Measurements from ENCODE around the gene SPAG5.

Gene SPAG5

GRCh38 chr17:28533091-28533807, 65.6 kb downstream of the SPAG5 start:
- H3K27ac ChIP-seq (ENCODE audit: insufficient read depth, low read length, poor library complexity, severe bottlenecking) = no peak overlapping the region
- DNase-seq = no peak
- H3K36me3 ChIP-seq (ENCODE audit: control insufficient read depth, insufficient read depth, low read length) = no peaks in the 10 kb centered on the region
- no peaks in the 10 kb centered on the region for H3K27me3 ChIP-seq (replicated peaks; ENCODE audit: control insufficient read depth, insufficient read depth, low read length, poor library complexity, severe bottlenecking)
- no peaks in the 10 kb centered on the region for H3K9me3 ChIP-seq (ENCODE audit: control insufficient read depth, low read length)
- H3K4me1 ChIP-seq (ENCODE audit: control insufficient read depth, insufficient read depth, low read length, poor library complexity, severe bottlenecking) = no peaks in the 10 kb centered on the region
- no peak overlapping the region for H3K4me3 ChIP-seq (ENCODE audit: insufficient read depth, low read depth, low read length, poor library complexity, severe bottlenecking)

GRCh38 chr17:28532050-28532960, 66.5 kb downstream of the SPAG5 start:
- H3K27me3 ChIP-seq (replicated peaks; ENCODE audit: control insufficient read depth, insufficient read depth, low read length, poor library complexity, severe bottlenecking) = no peaks in the 10 kb centered on the region
- H3K4me3 ChIP-seq (ENCODE audit: insufficient read depth, low read depth, low read length, poor library complexity, severe bottlenecking) = no peak overlapping the region
- no peaks in the 10 kb centered on the region for H3K36me3 ChIP-seq (ENCODE audit: control insufficient read depth, insufficient read depth, low read length)
- no peaks in the 10 kb centered on the region for H3K4me1 ChIP-seq (ENCODE audit: control insufficient read depth, insufficient read depth, low read length, poor library complexity, severe bottlenecking)
- no peak for DNase-seq
- no peak overlapping the region for H3K27ac ChIP-seq (ENCODE audit: insufficient read depth, low read length, poor library complexity, severe bottlenecking)
- no peaks in the 10 kb centered on the region for H3K9me3 ChIP-seq (ENCODE audit: control insufficient read depth, low read length)

GRCh38 chr17:28530926-28531325, 67.9 kb downstream of the SPAG5 start:
- no peaks in the 10 kb centered on the region for H3K36me3 ChIP-seq (ENCODE audit: control insufficient read depth, insufficient read depth, low read length)
- no peaks in the 10 kb centered on the region for H3K4me1 ChIP-seq (ENCODE audit: control insufficient read depth, insufficient read depth, low read length, poor library complexity, severe bottlenecking)
- no peak overlapping the region for H3K4me3 ChIP-seq (ENCODE audit: insufficient read depth, low read depth, low read length, poor library complexity, severe bottlenecking)
- H3K27ac ChIP-seq (ENCODE audit: insufficient read depth, low read length, poor library complexity, severe bottlenecking) = no peak overlapping the region
- no peaks in the 10 kb centered on the region for H3K9me3 ChIP-seq (ENCODE audit: control insufficient read depth, low read length)
- no peaks in the 10 kb centered on the region for H3K27me3 ChIP-seq (replicated peaks; ENCODE audit: control insufficient read depth, insufficient read depth, low read length, poor library complexity, severe bottlenecking)
- DNase-seq = no peak

- Histone ChIP-seq H3K36me3 (ENCODE audit: control insufficient read depth, insufficient read depth, low read length) (no peaks in the 10 kb centered on the region), H3K27ac (ENCODE audit: insufficient read depth, low read length, poor library complexity, severe bottlenecking) (no peak overlapping the region), H3K4me1 (ENCODE audit: control insufficient read depth, insufficient read depth, low read length, poor library complexity, severe bottlenecking) (no peaks in the 10 kb centered on the region), H3K4me3 (ENCODE audit: insufficient read depth, low read depth, low read length, poor library complexity, severe bottlenecking) (no peak overlapping the region), H3K27me3 (replicated peaks; ENCODE audit: control insufficient read depth, insufficient read depth, low read length, poor library complexity, severe bottlenecking) (no peaks in the 10 kb centered on the region), H3K9me3 (ENCODE audit: control insufficient read depth, low read length) (no peaks in the 10 kb centered on the region)
- DNase-seq = no peak
Measured at GRCh38 chr17:28530250-28530649, 68.6 kb downstream of the SPAG5 start.

GRCh38 chr17:28529013-28529400, 69.8 kb downstream of the SPAG5 start:
- Histone ChIP-seq H3K36me3 (ENCODE audit: control insufficient read depth, insufficient read depth, low read length) (no peaks in the 10 kb centered on the region), H3K9me3 (ENCODE audit: control insufficient read depth, low read length) (no peaks in the 10 kb centered on the region), H3K27ac (ENCODE audit: insufficient read depth, low read length, poor library complexity, severe bottlenecking) (no peak overlapping the region), H3K4me3 (ENCODE audit: insufficient read depth, low read depth, low read length, poor library complexity, severe bottlenecking) (no peak overlapping the region), H3K4me1 (ENCODE audit: control insufficient read depth, insufficient read depth, low read length, poor library complexity, severe bottlenecking) (no peaks in the 10 kb centered on the region), H3K27me3 (replicated peaks; ENCODE audit: control insufficient read depth, insufficient read depth, low read length, poor library complexity, severe bottlenecking) (no peaks in the 10 kb centered on the region)
- no peak for DNase-seq

- Histone ChIP-seq H3K4me3 (ENCODE audit: insufficient read depth, low read depth, low read length, poor library complexity, severe bottlenecking) (no peak overlapping the region), H3K27ac (ENCODE audit: insufficient read depth, low read length, poor library complexity, severe bottlenecking) (no peak overlapping the region)
- DNase-seq = no peak
Measured at GRCh38 chr17:28528327-28529012, 70.4 kb downstream of the SPAG5 start.

GRCh38 chr17:28527859-28528258, 71.0 kb downstream of the SPAG5 start:
- Histone ChIP-seq H3K9me3 (ENCODE audit: control insufficient read depth, low read length) (no peaks in the 10 kb centered on the region), H3K27ac (ENCODE audit: insufficient read depth, low read length, poor library complexity, severe bottlenecking) (no peak overlapping the region), H3K4me1 (ENCODE audit: control insufficient read depth, insufficient read depth, low read length, poor library complexity, severe bottlenecking) (no peaks in the 10 kb centered on the region), H3K4me3 (ENCODE audit: insufficient read depth, low read depth, low read length, poor library complexity, severe bottlenecking) (no peak overlapping the region), H3K36me3 (ENCODE audit: control insufficient read depth, insufficient read depth, low read length) (no peaks in the 10 kb centered on the region), H3K27me3 (replicated peaks; ENCODE audit: control insufficient read depth, insufficient read depth, low read length, poor library complexity, severe bottlenecking) (no peaks in the 10 kb centered on the region)
- DNase-seq = no peak

More at GRCh38 chr17:28528327-28529012, 70.4 kb downstream of the SPAG5 start:
- Histone ChIP-seq H3K9me3 (ENCODE audit: control insufficient read depth, low read length) (no peaks in the 10 kb centered on the region), H3K4me1 (ENCODE audit: control insufficient read depth, insufficient read depth, low read length, poor library complexity, severe bottlenecking) (no peaks in the 10 kb centered on the region), H3K36me3 (ENCODE audit: control insufficient read depth, insufficient read depth, low read length) (no peaks in the 10 kb centered on the region), H3K27me3 (replicated peaks; ENCODE audit: control insufficient read depth, insufficient read depth, low read length, poor library complexity, severe bottlenecking) (no peaks in the 10 kb centered on the region)

All from effector memory CD4-positive, alpha-beta T cell (primary cell).